MM.1S (cell line): Measurements from ENCODE around the gene SLC25A19.

ENCODE experiments used
- DNase-seq: peaks from one replicate; pipeline ENCODE4 v3.0.0-alpha.2; 2015
- H2AFZ ChIP-seq: fragments of 300-600 bp; sonication (generic); 2 replicates; pipeline ENCODE4 v1.6.0; 2016; ENCODE audit warnings: antibody characterized with exemption, low read length
- H3F3A ChIP-seq: fragments of 300-600 bp; sonication (generic); 2 replicates; pipeline ENCODE4 v1.6.1; 2016; ENCODE audit warnings: mild to moderate bottlenecking, antibody characterized with exemption, low read length, moderate library complexity, mixed read lengths; ENCODE audit not compliant: insufficient read depth
- H3K27ac ChIP-seq: fragments of 300-600 bp; sonication (generic); 2 replicates; pipeline ENCODE4 v1.5.1; 2016; ENCODE audit warnings: mild to moderate bottlenecking, low read length
- H3K27me3 ChIP-seq: fragments of 300-600 bp; sonication (generic); replicated peaks from 2 replicates; pipeline ENCODE4 v1.6.0; 2016; ENCODE audit warnings: low read length; ENCODE audit not compliant: insufficient read depth
- H3K36me3 ChIP-seq: fragments of 300-600 bp; sonication (generic); replicated peaks from 2 replicates; pipeline ENCODE4 v1.6.1; 2016; ENCODE audit warnings: mild to moderate bottlenecking, low read length, mixed read lengths; ENCODE audit not compliant: insufficient read depth
- H3K4me1 ChIP-seq: fragments of 300-600 bp; sonication (generic); 2 replicates; pipeline ENCODE4 v1.6.1; 2016; ENCODE audit warnings: low read length, mixed read lengths
- H3K4me2 ChIP-seq: fragments of 300-600 bp; sonication (generic); 2 replicates; pipeline ENCODE4 v1.6.0; 2016; ENCODE audit warnings: low read depth, low read length
- H3K4me3 ChIP-seq: fragments of 300-600 bp; sonication (generic); 2 replicates; pipeline ENCODE4 v1.5.1; 2016; ENCODE audit warnings: low read length, mixed read lengths
- H3K79me2 ChIP-seq: fragments of 300-600 bp; sonication (generic); 2 replicates; pipeline ENCODE4 v1.6.1; 2016; ENCODE audit warnings: mixed run types, low read length, mixed read lengths
- H3K9ac ChIP-seq: fragments of 300-600 bp; sonication (generic); 2 replicates; pipeline ENCODE4 v1.6.1; 2016; ENCODE audit warnings: low read length, mixed read lengths
- H3K9me2 ChIP-seq: fragments of 300-600 bp; sonication (generic); replicated peaks from 2 replicates; pipeline ENCODE4 v1.6.1; 2016; ENCODE audit warnings: mild to moderate bottlenecking, low read length, mixed read lengths; ENCODE audit not compliant: insufficient read depth
- H3K9me3 ChIP-seq: fragments of 300-600 bp; sonication (generic); replicated peaks from 2 replicates; pipeline ENCODE4 v1.6.1; 2016; ENCODE audit warnings: mild to moderate bottlenecking, low read length, mixed read lengths; ENCODE audit not compliant: insufficient read depth
- H4K20me1 ChIP-seq: fragments of 300-600 bp; sonication (generic); 2 replicates; pipeline ENCODE4 v1.6.1; 2016; ENCODE audit warnings: mild to moderate bottlenecking, low read length, moderate library complexity, mixed read lengths; ENCODE audit not compliant: insufficient read depth
- CTCF ChIP-seq: fragments of 300-600 bp; sonication (generic); IDR thresholded peaks from 2 replicates; pipeline ENCODE4 v1.5.1; 2016; ENCODE audit warnings: antibody characterized with exemption, low read length, mixed read lengths
- EZH2 ChIP-seq: fragments of 300-600 bp; sonication (generic); optimal IDR thresholded peaks from 2 replicates; pipeline ENCODE3; 2017; ENCODE audit warnings: low read depth, mild to moderate bottlenecking, antibody characterized with exemption, low read length, mixed read lengths
- EZH2phosphoT487 ChIP-seq: fragments of 300-600 bp; sonication (generic); IDR thresholded peaks from 2 replicates; pipeline ENCODE4 v1.6.1; 2018; ENCODE audit warnings: antibody characterized with exemption, low read length

Gene SLC25A19

GRCh38 chr17:75252039-75252816 lies 37.0 kb downstream of the SLC25A19 start:
- Histone ChIP-seq H3K9me2 (no peaks in the 10 kb centered on the region), H3K9me3 (no peaks in the 10 kb centered on the region), H3K79me2 (peaks cover 56% of the 10 kb centered on the region), H3K27me3 (no peaks in the 10 kb centered on the region), H2AFZ (no peak overlapping the region), H4K20me1 (no peaks in the 10 kb centered on the region), H3K4me1 (peaks cover 16% of the 10 kb centered on the region), H3F3A (peaks cover 19% of the 10 kb centered on the region), H3K9ac (no peak overlapping the region), H3K4me3 (no peak overlapping the region), H3K4me2 (no peak overlapping the region), H3K27ac (no peak overlapping the region), H3K36me3 (no peaks in the 10 kb centered on the region)
- no peak for TF ChIP-seq CTCF
- no peak for TF ChIP-seq EZH2
- DNase-seq, result no peak

- peak; percentile 82 for DNase-seq
- Histone ChIP-seq H2AFZ (peak overlapping the region; percentile 29; the same call in 1 of the 2 replicates), H4K20me1 (no peaks in the 10 kb centered on the region), H3K4me3 (peak overlapping the region; percentile 56), H3K79me2 (peaks cover 67% of the 10 kb centered on the region), H3K36me3 (peaks cover 7% of the 10 kb centered on the region; the same call in 1 of the 2 replicates), H3F3A (peaks cover 19% of the 10 kb centered on the region), H3K9me3 (no peaks in the 10 kb centered on the region), H3K4me1 (peaks cover 16% of the 10 kb centered on the region), H3K4me2 (peak overlapping the region; percentile 84), H3K27ac (peak overlapping the region; percentile 88), H3K27me3 (no peaks in the 10 kb centered on the region), H3K9me2 (no peaks in the 10 kb centered on the region), H3K9ac (peak overlapping the region; percentile 27; the same call in 1 of the 2 replicates)
- TF ChIP-seq EZH2phosphoT487 (no peak), CTCF (no peak), EZH2 (no peak)
These were observed 39.2 kb downstream of the SLC25A19 start for GRCh38 chr17:75250009-75250471.

GRCh38 chr17:75249564-75249963 lies 39.7 kb downstream of the SLC25A19 start:
- Histone ChIP-seq H3K9me3 (no peaks in the 10 kb centered on the region), H2AFZ (no peak overlapping the region), H3K9me2 (no peaks in the 10 kb centered on the region), H3K4me1 (peaks cover 16% of the 10 kb centered on the region), H3K27ac (peak overlapping the region; percentile 88), H3K4me2 (peak overlapping the region; percentile 84), H4K20me1 (no peaks in the 10 kb centered on the region), H3K27me3 (no peaks in the 10 kb centered on the region), H3K9ac (peak overlapping the region; percentile 27; the same call in 1 of the 2 replicates), H3K36me3 (peaks cover 7% of the 10 kb centered on the region; the same call in 1 of the 2 replicates), H3K4me3 (peak overlapping the region; percentile 56), H3F3A (peaks cover 19% of the 10 kb centered on the region), H3K79me2 (peaks cover 63% of the 10 kb centered on the region)
- no peak for DNase-seq
- no peak for TF ChIP-seq EZH2phosphoT487
- TF ChIP-seq EZH2, result no peak
- TF ChIP-seq CTCF, result no peak
